WTC11 (cell line): ENCODE data around the gene PCNX1. TPM values are rescaled to one million over a fixed set of nuclear protein-coding genes. Genes with fewer than 3 reads are reported as not detected.

Source experiments
- ATAC-seq: fragments of 200-7000 bp; cut with Tn5 transposase; 2 replicates; pipeline ENCODE4 v1.10.0; 2021; ENCODE audit warnings: mild to moderate bottlenecking, moderate library complexity
- CTCF ChIA-PET: fragments of 300-600 bp; sonication (Branson Sonifier 250); formaldehyde crosslinking; loops from one replicate; lab custom pipeline; 2021; ENCODE audit warnings: antibody characterized with exemption; lab: Charles Lee
- POLR2A ChIA-PET: fragments of 350-600 bp; sonication (Branson Sonifier 250); formaldehyde crosslinking; loops from one replicate; lab custom pipeline; 2021; ENCODE audit warnings: antibody characterized with exemption; lab: Charles Lee
- DNase-seq: peaks from one replicate; pipeline ENCODE4 v3.0.0; 2021; ENCODE audit warnings: low spot score
- H3K27ac Mint-ChIP-seq: 2 replicates; pipeline ENCODE4 v1.8.0; 2021; ENCODE audit warnings: mixed read lengths
- H3K27me3 Mint-ChIP-seq: 2 replicates; pipeline ENCODE4 v1.8.0; 2021; ENCODE audit warnings: low read depth, mild to moderate bottlenecking, moderate library complexity, mixed read lengths
- H3K36me3 Mint-ChIP-seq: 2 replicates; pipeline ENCODE4 v1.8.0; 2021; ENCODE audit warnings: mixed read lengths
- H3K4me1 Mint-ChIP-seq: 2 replicates; pipeline ENCODE4 v1.8.0; 2022; ENCODE audit warnings: mixed read lengths
- H3K4me3 Mint-ChIP-seq: 2 replicates; pipeline ENCODE4 v1.8.0; 2021; ENCODE audit warnings: mild to moderate bottlenecking, moderate library complexity, mixed read lengths
- H3K9me3 Mint-ChIP-seq: 2 replicates; pipeline ENCODE4 v1.8.0; 2021; ENCODE audit warnings: mixed read lengths
- ATF2 ChIP-seq: sonication (generic); formaldehyde crosslinking; IDR thresholded peaks from 2 replicates; pipeline ENCODE4 v1.8.1; 2022; ENCODE audit warnings: low read depth, missing genetic modification reagents, borderline replicate concordance
- ATF3 ChIP-seq: sonication (generic); formaldehyde crosslinking; conservative IDR thresholded peaks from 2 replicates; pipeline ENCODE4 v1.8.1; 2022; ENCODE audit warnings: mild to moderate bottlenecking, missing genetic modification reagents
- CBFB ChIP-seq: sonication (generic); formaldehyde crosslinking; IDR thresholded peaks from 2 replicates; pipeline ENCODE4 v1.8.1; 2022; ENCODE audit warnings: mild to moderate bottlenecking, low read depth, missing genetic modification reagents
- ETV6 ChIP-seq: sonication (generic); formaldehyde crosslinking; IDR thresholded peaks from 2 replicates; pipeline ENCODE4 v1.8.1; 2022; ENCODE audit warnings: mild to moderate bottlenecking, missing genetic modification reagents
- FOXJ3 ChIP-seq: sonication (generic); formaldehyde crosslinking; IDR thresholded peaks from 2 replicates; pipeline ENCODE4 v1.9.0; 2021; ENCODE audit warnings: missing genetic modification reagents, mild to moderate bottlenecking, borderline replicate concordance
- IRF1 ChIP-seq: sonication (generic); formaldehyde crosslinking; IDR thresholded peaks from 2 replicates; pipeline ENCODE4 v1.8.0; 2023; ENCODE audit warnings: missing genetic modification reagents
- IRF2 ChIP-seq: sonication (generic); formaldehyde crosslinking; IDR thresholded peaks from 2 replicates; pipeline ENCODE4 v1.8.0; 2022; ENCODE audit warnings: low read depth, missing genetic modification reagents, borderline replicate concordance
- RELA ChIP-seq: sonication (generic); formaldehyde crosslinking; IDR thresholded peaks from 2 replicates; pipeline ENCODE4 v1.8.1; 2022; ENCODE audit warnings: missing genetic modification reagents, mild to moderate bottlenecking, borderline replicate concordance
- TCF7 ChIP-seq: sonication (generic); formaldehyde crosslinking; IDR thresholded peaks from 2 replicates; pipeline ENCODE4 v1.8.0; 2022; ENCODE audit warnings: mild to moderate bottlenecking, low read depth, missing genetic modification reagents, moderate library complexity
- TEAD1 ChIP-seq: sonication (generic); formaldehyde crosslinking; IDR thresholded peaks from 2 replicates; pipeline ENCODE4 v1.8.0; 2022; ENCODE audit warnings: mild to moderate bottlenecking, missing genetic modification reagents
- TEAD4 ChIP-seq: sonication (generic); formaldehyde crosslinking; IDR thresholded peaks from 2 replicates; pipeline ENCODE4 v1.8.0; 2022; ENCODE audit warnings: mild to moderate bottlenecking, missing genetic modification reagents
- ZNF425 ChIP-seq: fragments of 250-450 bp; sonication (Bioruptor Pico); conservative IDR thresholded peaks from 2 replicates; pipeline ENCODE4 v1.9.0; 2021; ENCODE audit warnings: mild to moderate bottlenecking
- total RNA-seq: library from RNA; stranded (reverse); gene quantifications from 3 replicates; pipeline ENCODE4 v1.2.3, GENCODE V29; 2021
- TF ChIP-seq, protein P1 (sequence below): sonication (generic); formaldehyde crosslinking; IDR thresholded peaks from 2 replicates; pipeline ENCODE4 v1.8.0; 2023; ENCODE audit warnings: mild to moderate bottlenecking, missing genetic modification reagents
- TF ChIP-seq, protein P2 (sequence below): fragments of 200-600 bp; IDR thresholded peaks from 2 replicates; pipeline ENCODE4 v1.8.0; 2022; ENCODE audit warnings: antibody characterized with exemption
- TF ChIP-seq, protein P3 (sequence below): fragments of 250-450 bp; sonication (Bioruptor Pico); IDR thresholded peaks from 2 replicates; pipeline ENCODE4 v1.9.0; 2021; ENCODE audit warnings: moderate library complexity, mild to moderate bottlenecking, inconsistent platforms, borderline replicate concordance

Gene PCNX1
- total RNA-seq, 1 experiment from 2014 or later: 46.4 TPM

DNA sequence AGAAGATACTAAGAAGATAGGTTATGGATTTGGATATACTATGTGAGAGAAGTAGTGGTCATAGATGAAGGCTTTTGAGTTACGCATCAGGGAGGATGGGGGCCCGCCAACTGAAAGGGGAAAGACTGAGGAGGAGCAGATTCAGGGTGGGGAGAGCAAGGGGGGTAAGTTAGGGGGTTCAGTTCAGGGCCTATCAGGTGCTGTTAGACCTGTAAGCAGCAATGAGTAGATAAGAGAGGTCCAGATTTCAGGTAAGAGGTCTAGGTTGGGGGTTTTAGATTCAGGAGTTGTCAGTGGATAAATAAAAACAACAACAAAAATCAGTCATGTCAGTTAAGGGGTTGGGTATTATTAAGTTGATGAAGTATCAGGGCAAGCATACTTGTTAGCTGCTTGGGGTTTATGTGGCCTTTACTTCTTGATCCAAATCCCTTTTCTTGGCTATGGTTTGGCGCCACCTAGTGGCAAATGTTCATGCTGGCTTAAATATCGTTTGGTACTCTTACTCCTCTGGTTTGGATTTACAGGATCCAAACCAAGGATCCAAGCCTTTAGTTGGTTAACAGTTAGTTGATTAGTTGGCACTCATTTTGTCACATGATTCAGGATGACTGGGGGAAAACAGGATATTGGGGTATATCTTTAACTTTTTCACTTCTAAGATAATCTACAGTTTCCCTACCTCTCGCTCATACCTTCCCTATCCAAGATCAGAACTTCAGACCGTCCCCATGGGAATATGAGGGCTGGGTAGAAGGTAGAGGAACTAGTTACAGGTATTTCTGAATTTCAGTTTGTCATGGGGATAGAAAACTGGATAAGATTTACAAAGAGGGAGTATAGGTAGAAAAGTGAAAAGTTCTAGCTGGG lies 65.1 kb downstream of the PCNX1 start:
- ChIA-PET POLR2A (no interaction called here), CTCF (interaction anchor here (0.6 to 1.7 kb wide), 11 partner anchors 11 to 200 kb away, joined by 3 to 10 read pairs (median 4); partner anchors contain the start of genes MAP3K9 and PCNX1)
- DNase-seq (peak; percentile 85), ATAC-seq (peak; percentile 81)
- TF ChIP-seq, protein P1, sequence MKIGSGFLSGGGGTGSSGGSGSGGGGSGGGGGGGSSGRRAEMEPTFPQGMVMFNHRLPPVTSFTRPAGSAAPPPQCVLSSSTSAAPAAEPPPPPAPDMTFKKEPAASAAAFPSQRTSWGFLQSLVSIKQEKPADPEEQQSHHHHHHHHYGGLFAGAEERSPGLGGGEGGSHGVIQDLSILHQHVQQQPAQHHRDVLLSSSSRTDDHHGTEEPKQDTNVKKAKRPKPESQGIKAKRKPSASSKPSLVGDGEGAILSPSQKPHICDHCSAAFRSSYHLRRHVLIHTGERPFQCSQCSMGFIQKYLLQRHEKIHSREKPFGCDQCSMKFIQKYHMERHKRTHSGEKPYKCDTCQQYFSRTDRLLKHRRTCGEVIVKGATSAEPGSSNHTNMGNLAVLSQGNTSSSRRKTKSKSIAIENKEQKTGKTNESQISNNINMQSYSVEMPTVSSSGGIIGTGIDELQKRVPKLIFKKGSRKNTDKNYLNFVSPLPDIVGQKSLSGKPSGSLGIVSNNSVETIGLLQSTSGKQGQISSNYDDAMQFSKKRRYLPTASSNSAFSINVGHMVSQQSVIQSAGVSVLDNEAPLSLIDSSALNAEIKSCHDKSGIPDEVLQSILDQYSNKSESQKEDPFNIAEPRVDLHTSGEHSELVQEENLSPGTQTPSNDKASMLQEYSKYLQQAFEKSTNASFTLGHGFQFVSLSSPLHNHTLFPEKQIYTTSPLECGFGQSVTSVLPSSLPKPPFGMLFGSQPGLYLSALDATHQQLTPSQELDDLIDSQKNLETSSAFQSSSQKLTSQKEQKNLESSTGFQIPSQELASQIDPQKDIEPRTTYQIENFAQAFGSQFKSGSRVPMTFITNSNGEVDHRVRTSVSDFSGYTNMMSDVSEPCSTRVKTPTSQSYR (CRISPR knock-in tag): no peak
- TF ChIP-seq, protein P2, sequence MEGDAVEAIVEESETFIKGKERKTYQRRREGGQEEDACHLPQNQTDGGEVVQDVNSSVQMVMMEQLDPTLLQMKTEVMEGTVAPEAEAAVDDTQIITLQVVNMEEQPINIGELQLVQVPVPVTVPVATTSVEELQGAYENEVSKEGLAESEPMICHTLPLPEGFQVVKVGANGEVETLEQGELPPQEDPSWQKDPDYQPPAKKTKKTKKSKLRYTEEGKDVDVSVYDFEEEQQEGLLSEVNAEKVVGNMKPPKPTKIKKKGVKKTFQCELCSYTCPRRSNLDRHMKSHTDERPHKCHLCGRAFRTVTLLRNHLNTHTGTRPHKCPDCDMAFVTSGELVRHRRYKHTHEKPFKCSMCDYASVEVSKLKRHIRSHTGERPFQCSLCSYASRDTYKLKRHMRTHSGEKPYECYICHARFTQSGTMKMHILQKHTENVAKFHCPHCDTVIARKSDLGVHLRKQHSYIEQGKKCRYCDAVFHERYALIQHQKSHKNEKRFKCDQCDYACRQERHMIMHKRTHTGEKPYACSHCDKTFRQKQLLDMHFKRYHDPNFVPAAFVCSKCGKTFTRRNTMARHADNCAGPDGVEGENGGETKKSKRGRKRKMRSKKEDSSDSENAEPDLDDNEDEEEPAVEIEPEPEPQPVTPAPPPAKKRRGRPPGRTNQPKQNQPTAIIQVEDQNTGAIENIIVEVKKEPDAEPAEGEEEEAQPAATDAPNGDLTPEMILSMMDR: peak; percentile 87
- H3K9me3 Mint-ChIP-seq: no peaks in the 10 kb centered on the region
- no peaks in the 10 kb centered on the region for H3K27me3 Mint-ChIP-seq
- no peak overlapping the region; the same call in 1 of the 2 replicates for H3K27ac Mint-ChIP-seq
- H3K4me1 Mint-ChIP-seq: peaks cover 11% of the 10 kb centered on the region
- peaks cover 34% of the 10 kb centered on the region for H3K36me3 Mint-ChIP-seq
- no peak overlapping the region for H3K4me3 Mint-ChIP-seq

- Mint-ChIP-seq H3K27me3 (no peaks in the 10 kb centered on the region), H3K4me1 (peaks cover 12% of the 10 kb centered on the region), H3K36me3 (peaks cover 30% of the 10 kb centered on the region), H3K27ac (peak overlapping the region; percentile 73; the same call in 1 of the 2 replicates), H3K4me3 (no peak overlapping the region), H3K9me3 (no peaks in the 10 kb centered on the region)
- TF ChIP-seq, protein P2: no peak
- TF ChIP-seq, protein P3, sequence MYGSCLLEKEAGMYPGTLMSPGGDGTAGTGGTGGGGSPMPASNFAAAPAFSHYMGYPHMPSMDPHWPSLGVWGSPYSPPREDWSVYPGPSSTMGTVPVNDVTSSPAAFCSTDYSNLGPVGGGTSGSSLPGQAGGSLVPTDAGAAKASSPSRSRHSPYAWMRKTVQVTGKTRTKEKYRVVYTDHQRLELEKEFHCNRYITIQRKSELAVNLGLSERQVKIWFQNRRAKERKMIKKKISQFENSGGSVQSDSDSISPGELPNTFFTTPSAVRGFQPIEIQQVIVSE (CRISPR knock-in tag): no peak
- TF ChIP-seq IRF1 (no peak), TCF7 (CRISPR knock-in tag) (no peak), ETV6 (CRISPR knock-in tag) (no peak), TEAD4 (CRISPR knock-in tag) (no peak), ATF2 (no peak), ZNF425 (CRISPR knock-in tag) (no peak), ATF3 (CRISPR knock-in tag) (no peak), CBFB (CRISPR knock-in tag) (no peak), IRF2 (no peak), FOXJ3 (no peak), TEAD1 (no peak), RELA (no peak)
- no peak for ATAC-seq
- POLR2A ChIA-PET: no interaction called here
- DNase-seq: no peak
- CTCF ChIA-PET: no interaction called here
Measured at GRCh38 chr14:70976591-70976990, 69.3 kb downstream of the PCNX1 start.
